ENCODE results near the gene PPP6R2.

DNA sequence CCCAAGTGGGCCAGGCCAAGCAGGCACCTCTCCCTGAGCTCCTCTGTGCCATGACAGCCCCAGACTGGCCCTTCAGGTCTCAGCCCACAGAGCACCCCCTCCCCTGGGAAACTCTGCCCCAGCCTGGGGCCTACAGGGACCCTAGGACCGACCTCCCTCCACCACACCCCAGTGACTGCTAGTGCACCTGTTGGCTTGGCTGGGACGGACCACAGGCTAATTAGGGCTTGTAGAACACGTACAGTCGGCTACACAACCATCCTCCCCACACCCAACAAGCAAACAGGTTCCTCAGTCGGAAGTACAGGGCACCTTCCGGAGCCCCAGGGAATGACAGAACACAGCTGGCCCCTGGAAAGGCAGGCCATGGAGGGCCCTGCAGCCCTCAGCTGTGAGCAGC is 127.4 kb downstream of the PPP6R2 start:
- no peak for TF ChIP-seq TAF1 (IDR thresholded peaks at IDR 0.05; ENCODE audit: low read depth, low read length)
- TF ChIP-seq POLR2A (IDR thresholded peaks at IDR 0.05; ENCODE audit: low read depth, low read length): no peak
- no peak for TF ChIP-seq POLR2AphosphoS5 (IDR thresholded peaks at IDR 0.05; ENCODE audit: low read depth, low read length)
- TF ChIP-seq POU2F2 (IDR thresholded peaks at IDR 0.05; ENCODE audit: low read depth, low read length): no peak

All from GM12891 (cell line).